Head of caudate nucleus (tissue), 42 donors: ENCODE results near the gene CLSTN2.
A peak's percentile ranks its signal among the peaks of the same experiment; 100 is the strongest.

Experiments used
- DNase-seq, 42 donors: peaks; one replicate each; pipeline versions ENCODE4 v3.0.0 to v3.0.0-alpha.2; 2020 to 2021; ENCODE audit warnings: mixed read lengths in 7 of 42
- intact Hi-C: fragments of 100-400 bp; cut with DNase I; formaldehyde crosslinking; loops from one replicate; pipeline ENCODE4 v1.15.0; 2022

CLSTN2 gene

DNA sequence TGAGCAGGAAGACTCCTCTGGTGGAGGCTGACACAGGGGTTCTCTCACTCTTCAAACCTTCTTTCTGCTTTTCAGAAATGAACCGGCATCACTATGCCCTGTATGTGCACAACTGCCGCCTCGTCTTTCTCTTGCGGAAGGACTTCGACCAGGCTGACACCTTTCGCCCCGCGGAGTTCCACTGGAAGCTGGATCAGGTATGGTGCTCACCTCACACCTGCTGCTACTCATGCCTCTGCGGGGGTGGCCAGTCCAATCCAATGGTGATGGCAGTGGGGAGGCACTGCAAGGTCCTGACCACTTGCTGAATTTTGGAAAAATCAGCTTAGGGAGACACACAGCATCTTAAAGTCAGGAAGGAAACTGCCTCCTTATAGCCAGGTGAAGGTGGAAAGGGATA is 531.5 kb downstream of the CLSTN2 start:
- DNase-seq, result no peak
- intact Hi-C loops, result no loop called here

DNA sequence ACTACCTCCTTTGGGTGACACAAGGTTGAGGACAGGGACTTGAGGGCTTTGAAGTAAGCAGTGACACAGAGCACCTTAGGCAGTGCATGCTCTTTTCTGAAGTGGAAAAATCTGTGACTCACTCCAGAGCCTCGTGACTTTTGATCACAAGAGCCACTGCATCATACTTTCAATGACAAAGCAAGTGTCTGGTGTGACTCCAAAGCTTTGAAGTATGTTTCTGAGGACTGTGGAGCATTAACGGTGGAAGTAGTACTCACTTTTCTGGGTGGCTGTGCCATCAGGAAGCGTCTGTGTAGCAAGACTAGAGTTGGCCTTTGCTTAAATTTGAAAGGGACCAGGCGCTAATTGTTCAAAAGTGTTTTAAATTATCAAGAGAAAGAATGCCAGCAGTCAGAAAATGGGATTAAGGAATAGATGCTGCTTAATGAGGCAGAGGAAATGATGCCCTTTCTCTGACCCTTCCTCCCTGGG is 532.2 kb downstream of the CLSTN2 start:
- intact Hi-C loops, result no loop called here
- peak in 2 of 42 donors; percentile 19 to 37 for DNase-seq

DNA sequence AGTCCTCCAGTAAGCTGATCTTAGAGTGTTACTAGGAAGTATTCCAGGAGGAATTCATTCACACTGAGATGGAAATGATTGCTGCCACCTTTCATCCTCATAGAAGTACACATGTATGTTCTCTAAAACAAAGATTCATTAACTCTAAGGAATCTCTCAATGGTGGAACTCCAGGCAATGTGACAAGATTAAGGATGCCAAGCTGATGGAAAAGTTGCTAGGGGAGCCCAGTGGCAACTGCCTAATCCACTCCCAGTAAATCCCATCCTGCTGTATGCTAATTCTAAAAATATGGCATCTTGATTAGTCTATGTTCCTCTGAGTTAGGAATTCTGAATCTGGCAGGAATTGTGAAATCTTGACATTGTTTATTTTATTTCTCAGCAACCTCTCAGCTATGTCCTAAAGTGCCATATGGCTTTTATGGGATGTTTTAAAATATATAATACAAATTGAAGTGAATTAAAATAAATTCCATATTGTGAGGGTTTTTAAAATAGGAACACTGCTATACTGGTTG is 532.9 kb downstream of the CLSTN2 start:
- intact Hi-C loops, result no loop called here
- DNase-seq, result peak in 1 of 42 donors; percentile 22

DNA sequence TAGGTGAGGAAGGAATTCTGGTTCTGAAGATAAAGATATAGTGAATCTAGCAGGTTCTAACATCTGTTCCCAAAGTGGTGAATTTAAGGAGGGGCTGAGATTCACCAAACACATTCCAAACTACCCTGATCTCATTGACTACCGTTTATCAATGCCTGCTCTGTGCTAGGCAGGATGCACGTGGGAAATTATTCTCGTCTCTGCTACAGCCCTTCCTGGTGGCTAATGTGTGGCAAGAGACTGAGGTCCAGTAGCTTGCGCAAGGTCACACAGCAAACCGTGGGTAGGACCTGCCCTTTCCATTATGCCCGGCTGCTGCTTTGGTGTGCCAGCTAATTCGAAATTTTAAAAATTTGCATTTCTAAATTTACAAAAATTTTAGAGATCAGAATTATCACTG is 533.4 kb downstream of the CLSTN2 start:
- peak in 1 of 42 donors; percentile 37 for DNase-seq
- intact Hi-C loops, result no loop called here

DNA sequence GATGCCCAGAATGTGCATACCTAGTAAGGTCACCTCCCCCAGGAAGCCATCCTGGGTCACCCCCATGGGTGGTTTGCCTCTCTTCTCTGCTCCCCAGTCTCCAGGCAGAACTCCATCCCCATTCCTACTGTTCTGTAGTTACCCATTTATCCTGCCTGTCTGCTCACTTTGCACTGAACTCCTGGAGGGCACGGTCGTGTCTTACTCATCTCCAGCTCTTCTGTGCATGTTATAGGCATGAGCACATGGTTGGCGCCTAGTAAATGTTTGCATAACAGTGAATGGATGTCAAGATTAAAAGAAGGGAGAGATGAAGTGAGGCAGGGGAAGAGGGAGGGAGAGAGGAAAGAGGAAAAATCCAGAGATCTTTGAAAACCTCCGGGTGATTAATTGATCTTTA is 534.5 kb downstream of the CLSTN2 start:
- intact Hi-C loops, result no loop called here
- DNase-seq, result no peak

DNA sequence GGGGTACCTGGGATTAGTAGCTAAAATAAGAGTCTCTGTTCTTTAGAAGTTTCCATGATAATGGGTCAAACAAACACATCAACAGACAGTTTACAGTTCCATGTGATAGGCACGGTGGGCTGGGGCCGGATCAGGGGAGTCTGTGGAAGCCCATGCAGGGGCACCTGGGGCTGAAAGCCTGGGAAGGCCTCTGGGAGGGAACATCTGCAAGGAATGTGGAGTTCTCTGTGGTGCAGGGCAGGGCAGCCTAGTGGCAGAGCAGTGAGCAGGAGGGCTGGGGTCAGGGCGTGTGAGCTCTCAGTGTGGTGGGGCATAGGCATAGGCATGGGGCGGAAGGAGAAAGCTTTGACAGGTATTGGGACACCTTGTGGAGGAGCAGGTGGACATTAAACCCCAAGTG is 535.2 kb downstream of the CLSTN2 start:
- intact Hi-C loops, result no loop called here
- DNase-seq, result no peak

DNA sequence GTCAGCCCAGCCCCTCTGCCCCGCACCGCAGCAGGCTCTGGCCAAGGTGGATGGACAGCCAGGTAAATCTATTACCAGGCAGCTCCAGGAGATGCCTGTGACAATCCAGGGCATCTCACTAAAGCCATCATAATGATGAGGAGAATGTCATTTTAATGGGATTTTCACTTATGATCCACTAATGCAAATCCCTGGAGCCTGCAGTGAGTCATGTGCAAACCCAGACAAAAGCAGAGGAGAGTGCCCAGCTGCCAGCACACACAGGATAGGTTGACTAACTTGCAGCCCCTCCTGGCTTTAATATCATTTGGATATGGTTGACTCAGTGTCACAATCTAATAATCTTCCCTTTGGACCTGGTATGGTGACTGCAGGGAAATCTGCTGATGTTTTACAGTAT is 536.0 kb downstream of the CLSTN2 start:
- intact Hi-C loops, result no loop called here

DNA sequence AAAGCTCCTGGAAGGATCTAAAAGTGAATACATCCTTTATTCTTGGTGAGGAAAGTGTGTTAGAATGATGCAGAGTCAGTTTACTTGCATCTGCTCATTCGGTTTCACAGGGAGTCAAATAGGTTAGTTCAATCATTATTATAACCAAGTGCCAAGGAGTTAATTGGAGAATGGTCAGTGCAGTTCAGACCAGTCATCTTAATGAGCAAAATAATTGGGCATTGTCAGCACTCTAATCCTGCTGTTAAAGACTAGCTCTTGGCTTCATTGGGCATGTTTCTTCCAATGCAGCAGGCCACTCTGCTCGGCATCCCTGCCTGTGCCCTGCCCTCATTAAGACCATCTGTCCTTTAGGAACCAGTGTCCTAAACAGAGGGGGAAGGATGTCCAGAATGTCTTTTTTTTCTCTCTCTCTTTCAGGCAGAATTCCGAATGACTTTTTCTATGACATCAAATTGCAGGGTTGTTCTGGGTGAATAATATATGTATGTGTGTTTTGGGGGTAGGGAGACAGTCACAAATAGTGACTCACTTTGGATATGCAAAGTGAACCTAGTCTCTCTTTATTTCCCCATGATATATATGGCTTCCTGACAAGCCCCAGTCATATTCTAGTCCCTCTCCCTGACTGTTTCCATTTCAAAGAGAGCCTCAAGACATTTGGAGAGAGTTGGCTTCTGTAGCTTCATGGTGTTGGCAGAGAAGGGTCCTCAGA is 537.5 kb downstream of the CLSTN2 start:
- no peak for DNase-seq
- intact Hi-C loops, result no loop called here

More for the DNA sequence above, 536.0 kb downstream of the CLSTN2 start:
- no peak for DNase-seq

DNA sequence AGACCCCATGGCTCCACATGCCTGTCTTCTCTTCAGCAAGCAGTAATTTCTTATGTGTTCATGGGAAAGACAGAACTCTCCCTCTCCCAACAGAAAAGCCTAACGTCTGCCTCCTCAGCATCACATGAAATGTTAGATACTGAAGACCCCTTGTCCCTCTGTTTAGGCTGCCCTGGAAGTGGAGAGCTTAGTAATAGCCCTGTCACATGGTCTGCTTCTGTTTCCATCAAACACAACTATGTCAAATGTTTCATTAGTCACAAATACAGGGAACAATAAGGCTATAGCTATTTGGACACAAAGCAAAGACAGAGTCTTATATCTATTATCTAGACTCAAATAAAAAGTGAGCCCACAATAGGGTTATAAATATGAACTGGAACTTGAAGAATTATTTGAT is 552.6 kb downstream of the CLSTN2 start:
- intact Hi-C loops, result no loop called here
- DNase-seq, result no peak

DNA sequence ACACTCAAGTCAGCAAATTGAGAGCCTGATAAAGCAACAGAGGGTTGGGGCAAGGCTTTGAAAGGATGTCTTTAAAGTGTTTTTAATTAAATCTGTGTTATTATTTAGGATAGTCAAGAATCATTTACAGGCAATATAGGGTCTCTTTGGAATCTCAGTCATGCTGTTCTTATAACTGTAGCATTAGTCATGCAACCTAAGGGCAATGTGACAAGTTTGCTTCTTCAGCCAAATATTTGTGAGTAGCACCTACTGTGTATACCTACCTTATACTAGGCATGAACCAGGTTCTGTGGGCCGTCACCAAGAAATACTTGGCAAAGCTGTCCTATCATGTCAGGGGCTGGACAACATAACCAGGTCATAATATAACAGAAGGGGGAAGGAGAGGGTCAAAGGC is 558.3 kb downstream of the CLSTN2 start:
- intact Hi-C loops, result no loop called here
- DNase-seq, result no peak

DNA sequence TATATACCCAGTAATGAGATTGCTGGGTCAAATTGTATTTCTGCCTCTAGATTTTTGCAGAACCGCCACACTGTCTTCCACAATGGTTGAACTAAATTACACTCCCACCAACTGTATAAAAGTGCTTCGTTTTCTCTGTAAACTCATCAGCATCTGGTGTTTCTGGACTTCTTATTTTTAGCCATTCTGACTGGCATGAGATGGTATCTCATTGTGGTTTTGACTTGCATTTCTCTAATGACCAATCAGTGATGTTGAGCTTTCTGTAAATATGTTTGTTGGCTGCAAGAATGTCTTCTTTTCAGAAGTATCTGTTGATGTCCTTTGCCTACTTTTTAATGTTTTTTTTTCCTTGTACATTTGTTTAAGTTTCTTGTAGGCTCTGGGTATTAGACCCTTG is 560.0 kb downstream of the CLSTN2 start:
- intact Hi-C loops, result no loop called here

DNA sequence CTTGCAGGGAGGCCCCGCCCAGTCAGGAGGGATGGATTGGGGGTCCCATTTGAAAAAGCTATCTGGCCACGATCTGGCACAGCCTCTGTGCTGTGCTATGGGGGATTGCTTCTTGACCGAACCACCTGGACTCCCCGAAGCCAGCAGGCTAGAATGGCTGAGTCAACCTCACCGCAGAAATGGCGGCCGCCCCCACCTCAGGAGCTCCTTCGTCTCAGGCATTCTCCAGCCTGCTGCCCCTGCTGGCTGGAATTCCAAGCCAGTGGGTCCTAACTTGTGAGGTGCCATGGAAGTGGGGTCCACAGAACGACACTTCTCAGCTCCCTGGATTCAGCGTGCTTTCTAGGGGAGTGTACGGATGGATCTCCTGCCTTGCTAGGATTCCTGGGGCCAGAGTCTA is 562.3 kb downstream of the CLSTN2 start:
- intact Hi-C loops, result no loop called here
- DNase-seq, result no peak

More for the DNA sequence above, 560.0 kb downstream of the CLSTN2 start:
- no peak for DNase-seq

DNA sequence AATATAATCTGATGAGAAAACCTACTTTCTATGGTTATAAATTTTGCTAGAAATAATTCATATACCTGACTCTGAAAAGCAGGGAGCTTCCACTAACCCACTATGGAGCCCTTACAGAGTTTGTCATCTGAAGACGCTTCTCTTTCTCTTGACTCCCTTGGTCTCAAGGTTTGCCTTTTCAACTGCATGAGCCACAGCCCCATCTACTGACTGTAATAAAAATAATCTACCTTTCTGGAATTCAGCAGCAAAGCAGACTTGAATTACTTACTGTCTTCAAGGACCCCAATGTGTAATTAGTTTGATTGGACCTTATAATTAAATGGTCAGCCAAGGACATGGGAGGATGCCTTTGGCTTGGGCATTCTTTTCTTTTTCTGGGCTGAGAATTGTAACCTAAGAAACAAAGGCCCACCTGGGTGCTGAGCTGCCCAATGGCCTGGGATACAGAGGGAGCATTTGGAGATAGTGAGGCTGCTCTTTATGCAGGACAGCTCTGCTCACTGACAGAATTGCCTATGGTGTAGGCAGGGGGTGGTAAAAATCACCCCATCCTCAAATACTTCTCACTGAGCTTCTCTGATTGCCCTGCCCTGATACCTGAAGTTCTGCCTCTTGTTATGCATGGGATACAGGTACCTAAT is 564.3 kb downstream of the CLSTN2 start:
- DNase-seq, result peak in 11 of 42 donors; percentile 6 to 51 (median 21)
- intact Hi-C loops, result no loop called here

DNA sequence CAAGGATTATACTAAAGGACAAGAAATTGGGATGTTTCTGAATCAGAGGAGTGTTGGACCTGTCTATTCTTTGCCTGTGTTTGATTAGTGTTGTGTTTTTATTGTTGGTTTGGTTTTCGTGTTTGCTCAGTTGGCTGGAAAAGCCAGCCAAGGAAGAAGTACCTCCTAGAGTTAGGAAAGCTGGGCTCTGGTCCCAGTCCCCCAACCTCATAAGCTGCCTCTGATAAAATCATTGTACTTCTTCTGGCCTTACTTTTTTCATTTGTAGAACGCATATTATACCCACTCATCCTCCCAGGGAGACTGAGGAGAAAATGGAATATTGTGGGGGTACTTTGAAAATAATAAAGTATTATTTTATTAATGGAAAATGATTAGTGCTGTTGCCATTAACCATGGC is 565.5 kb downstream of the CLSTN2 start:
- DNase-seq, result no peak
- intact Hi-C loops, result no loop called here

DNA sequence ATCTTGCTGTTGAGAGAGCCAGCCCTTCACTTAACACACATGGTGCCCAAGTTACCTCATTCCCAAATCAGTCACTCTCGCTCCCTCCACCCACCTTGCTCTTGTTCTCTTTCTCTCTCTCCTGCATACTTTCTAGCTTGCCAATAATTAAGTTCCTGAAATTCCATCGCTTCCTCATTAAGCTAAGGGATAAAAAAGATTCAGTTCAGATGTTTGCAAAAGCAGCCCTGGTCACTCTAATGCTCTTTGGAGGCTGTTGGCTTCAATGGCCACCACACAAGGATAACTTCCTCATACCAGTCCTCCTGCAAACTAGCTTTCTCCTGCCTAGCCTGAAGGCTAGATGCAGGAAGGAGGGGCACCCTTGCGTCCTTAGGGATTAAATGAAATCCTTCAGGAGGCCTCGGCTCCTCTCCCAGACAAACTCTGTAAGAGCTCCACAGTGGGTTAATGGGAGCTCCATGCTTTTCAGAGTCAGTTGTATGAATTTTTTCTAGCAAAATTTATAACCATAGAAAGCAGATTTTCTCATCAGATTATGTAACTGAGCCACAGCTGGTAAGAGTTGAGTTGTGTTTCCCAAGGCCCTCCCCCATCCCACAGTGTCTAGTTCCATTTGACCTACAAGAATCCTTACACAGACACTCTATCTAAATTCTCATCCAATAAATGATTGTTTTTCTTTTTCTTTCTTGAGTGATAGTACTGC is 566.2 kb downstream of the CLSTN2 start:
- DNase-seq, result no peak
- intact Hi-C loops, result no loop called here

DNA sequence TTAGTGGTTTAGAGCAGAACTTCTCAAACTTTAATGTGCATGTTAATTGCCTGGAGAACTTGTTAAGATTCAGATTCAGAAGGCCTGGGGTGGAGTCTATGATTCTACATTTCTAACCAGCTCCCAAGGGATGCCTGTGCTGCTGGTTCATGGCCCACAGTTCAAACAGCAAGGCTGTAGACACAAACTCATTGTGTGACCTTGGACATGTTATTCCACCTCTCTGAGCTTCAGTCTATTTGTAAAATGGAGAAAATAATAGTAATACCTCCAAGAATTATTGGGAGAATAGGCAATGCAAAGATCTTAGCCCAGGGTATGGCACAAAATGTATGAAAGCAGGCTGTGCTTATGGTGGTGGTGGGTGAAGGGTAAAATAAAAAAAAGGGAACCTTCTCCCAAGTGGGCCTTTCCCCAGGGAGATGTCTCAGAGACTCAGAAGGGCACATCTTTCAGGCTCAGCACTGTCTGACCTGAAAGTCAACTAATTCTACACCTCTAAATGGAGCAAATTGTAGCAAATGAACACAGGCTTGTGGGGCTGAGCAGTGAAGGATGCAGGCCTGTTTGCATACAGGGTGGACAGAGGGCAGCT is 566.9 kb downstream of the CLSTN2 start:
- intact Hi-C loops, result no loop called here
- no peak for DNase-seq

DNA sequence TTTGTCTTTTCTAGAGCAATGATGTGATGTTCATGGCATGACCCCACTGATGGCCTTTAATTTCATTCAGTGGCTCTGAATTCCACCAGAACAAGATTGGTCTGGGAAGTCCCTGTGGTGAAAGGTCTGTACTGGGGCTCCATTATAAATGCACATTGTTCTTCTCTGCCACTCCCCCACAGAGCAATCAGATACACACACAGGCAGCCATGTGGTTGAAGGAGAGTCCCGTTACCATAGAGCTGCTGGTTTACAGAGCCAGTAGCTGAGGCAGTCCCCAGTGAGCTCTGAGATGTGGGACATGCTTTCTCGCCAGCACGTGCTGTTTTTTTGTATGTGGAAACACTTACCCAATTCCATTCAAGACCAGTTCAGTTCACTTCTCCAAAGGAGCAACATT is 570.2 kb downstream of the CLSTN2 start:
- peak in 1 of 42 donors; percentile 27 for DNase-seq
- intact Hi-C loops, result no loop called here

DNA sequence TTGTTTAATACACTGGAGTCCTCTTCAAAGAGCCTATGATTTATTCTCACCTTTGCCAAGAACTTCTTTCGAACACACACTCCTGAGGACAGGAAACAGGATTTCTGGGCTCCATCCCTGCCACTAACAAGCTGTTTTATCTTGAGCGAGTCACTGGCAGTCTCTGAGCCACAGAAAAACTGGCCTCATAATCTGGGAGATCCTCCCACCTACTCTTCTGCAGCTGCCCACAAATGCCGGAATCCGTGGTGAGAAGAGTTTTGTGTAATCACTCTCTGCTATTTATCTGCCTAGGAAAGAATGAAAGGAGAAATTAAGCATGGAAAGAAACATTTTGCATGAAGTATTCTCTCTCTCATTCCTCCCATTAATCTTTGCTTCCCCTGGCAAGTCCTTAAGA is 570.9 kb downstream of the CLSTN2 start:
- DNase-seq, result no peak
- intact Hi-C loops, result no loop called here

DNA sequence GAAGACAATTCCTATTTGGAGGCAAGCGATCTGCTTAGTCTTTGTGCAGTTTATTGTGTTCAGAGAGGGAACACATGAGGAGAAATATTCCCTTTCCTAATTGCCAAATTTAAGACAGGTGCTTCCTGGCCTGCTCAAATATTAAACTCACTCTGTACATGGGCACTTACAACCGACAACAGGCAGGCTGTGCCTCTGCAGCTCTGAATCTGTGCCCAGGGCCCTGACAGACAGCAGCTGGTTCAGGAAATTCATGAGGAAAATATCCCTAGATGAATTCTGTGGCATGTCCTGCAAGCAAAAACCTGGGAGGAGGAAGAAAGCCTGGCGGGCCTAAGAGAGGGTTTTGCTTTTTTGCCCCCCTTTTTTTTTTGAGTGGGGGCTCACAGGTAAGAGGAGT is 573.6 kb downstream of the CLSTN2 start:
- no peak for DNase-seq
- intact Hi-C loops, result no loop called here

DNA sequence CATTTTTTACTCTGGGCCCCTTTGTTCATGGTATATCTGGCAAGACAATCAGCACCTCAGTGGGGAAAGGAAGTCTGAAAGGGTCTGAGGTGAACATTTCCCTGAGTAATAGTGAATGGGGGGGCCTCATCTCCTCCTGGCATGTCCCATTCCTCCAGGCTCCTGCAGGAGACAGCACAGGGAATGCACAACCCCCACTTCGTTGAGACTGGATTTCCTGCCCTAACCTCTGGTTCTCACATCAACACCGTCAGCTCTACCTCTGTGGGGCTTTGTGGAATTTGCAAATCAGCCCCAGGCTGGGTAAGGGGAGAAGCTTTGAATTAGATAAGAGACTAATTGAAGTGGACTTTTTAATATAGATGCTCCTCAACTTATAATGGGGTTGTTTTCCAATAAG is 574.5 kb downstream of the CLSTN2 start:
- no peak for DNase-seq
- intact Hi-C loops, result no loop called here
